Measurements from ENCODE around the gene PLPP3. TPM values are rescaled to one million over a fixed set of nuclear protein-coding genes. Genes with fewer than 3 reads are reported as not detected.

The PLPP3 gene
- total RNA-seq, 4 donors from 2014 or later = 29.0 to 80.0 (median 39.4) TPM

DNA sequence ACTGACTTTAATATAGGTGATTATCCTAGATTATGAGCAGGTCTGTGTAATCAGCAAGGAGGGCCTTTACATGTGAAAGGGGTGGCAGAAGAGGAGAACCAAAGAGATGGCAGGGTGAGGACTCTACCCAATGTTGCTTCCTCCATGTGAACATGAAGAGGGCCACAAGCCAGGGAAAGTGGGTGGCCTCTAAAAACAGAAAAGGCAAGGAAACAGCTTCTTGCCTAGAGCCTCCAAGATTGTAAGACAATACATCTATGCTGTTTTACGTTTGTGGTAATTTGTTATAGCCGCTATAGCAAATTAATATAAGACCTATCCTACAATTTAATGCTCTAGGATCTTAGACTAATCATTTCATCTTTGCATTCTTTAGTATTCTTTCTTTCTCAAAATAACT is 85.5 kb downstream of the PLPP3 start:
- H3K4me3 ChIP-seq = no peak overlapping the region
- no peak overlapping the region for H3K27ac ChIP-seq
- H3K36me3 ChIP-seq = peaks cover 22% of the 10 kb centered on the region
- DNase-seq (ENCODE audit: low spot score in 2 of 2) = no peak
- peaks cover 13% of the 10 kb centered on the region for H3K4me1 ChIP-seq
- TF ChIP-seq, protein P1, sequence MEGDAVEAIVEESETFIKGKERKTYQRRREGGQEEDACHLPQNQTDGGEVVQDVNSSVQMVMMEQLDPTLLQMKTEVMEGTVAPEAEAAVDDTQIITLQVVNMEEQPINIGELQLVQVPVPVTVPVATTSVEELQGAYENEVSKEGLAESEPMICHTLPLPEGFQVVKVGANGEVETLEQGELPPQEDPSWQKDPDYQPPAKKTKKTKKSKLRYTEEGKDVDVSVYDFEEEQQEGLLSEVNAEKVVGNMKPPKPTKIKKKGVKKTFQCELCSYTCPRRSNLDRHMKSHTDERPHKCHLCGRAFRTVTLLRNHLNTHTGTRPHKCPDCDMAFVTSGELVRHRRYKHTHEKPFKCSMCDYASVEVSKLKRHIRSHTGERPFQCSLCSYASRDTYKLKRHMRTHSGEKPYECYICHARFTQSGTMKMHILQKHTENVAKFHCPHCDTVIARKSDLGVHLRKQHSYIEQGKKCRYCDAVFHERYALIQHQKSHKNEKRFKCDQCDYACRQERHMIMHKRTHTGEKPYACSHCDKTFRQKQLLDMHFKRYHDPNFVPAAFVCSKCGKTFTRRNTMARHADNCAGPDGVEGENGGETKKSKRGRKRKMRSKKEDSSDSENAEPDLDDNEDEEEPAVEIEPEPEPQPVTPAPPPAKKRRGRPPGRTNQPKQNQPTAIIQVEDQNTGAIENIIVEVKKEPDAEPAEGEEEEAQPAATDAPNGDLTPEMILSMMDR (IDR thresholded peaks at IDR 0.05) = no peak
- H3K27me3 ChIP-seq = no peaks in the 10 kb centered on the region
- WGBS = 87% methylated on average over 2 of the region's 2 CpGs
- no peaks in the 10 kb centered on the region for H3K9me3 ChIP-seq

DNA sequence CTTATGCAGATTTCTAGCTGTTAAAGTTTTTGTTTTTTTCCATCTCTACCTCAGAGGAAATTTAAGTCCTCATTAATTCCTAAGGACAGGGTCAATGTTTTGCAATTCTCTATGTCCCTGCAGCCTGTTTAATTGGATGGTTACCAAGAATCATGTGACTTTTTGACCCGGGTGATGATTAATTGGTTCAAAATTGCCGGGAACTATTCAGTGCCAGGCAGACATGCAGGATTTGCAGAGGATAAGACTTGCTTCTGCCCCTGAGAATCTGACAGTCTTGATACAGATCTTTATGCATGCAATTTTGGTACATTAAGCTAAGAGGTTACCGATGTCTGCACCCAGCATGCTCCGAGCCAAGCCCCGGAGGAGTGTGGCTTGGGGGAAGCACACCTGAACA is 87.9 kb downstream of the PLPP3 start:
- TF ChIP-seq, protein P1 (IDR thresholded peaks at IDR 0.05) = no peak
- TF ChIP-seq POLR2A (IDR thresholded peaks at IDR 0.05) = no peak
- TF ChIP-seq EP300 (IDR thresholded peaks at IDR 0.05) = no peak
- TF ChIP-seq POLR2AphosphoS5 (IDR thresholded peaks at IDR 0.05) = no peak
- 29% methylated on average over 5 of the region's 5 CpGs for WGBS
- no peak overlapping the region for H3K27ac ChIP-seq
- no peak overlapping the region for H3K4me3 ChIP-seq
- DNase-seq (ENCODE audit: low spot score in 2 of 2) = no peak
- peaks cover 22% of the 10 kb centered on the region for H3K36me3 ChIP-seq
- peaks cover 13% of the 10 kb centered on the region for H3K4me1 ChIP-seq
- H3K27me3 ChIP-seq = no peaks in the 10 kb centered on the region
- no peaks in the 10 kb centered on the region for H3K9me3 ChIP-seq

DNA sequence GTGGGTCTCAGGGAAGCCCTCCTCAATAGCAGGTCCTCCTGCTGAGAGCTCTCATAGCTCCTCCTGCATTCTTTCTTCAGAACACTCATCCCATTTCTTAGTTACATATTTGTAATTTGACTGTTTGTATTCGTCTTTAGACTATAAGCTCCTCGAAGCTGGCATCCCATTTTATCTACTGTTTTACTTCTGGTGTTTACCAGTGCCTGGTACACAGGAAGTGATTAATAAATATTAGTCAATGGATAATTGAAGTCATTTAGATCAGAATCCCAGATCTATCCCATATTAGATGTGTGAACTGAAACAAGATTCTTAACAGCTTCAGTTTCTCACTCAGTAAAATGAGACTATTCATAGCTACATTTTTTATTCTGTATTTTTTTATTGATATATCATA is 88.7 kb downstream of the PLPP3 start:
- no peak overlapping the region for H3K27ac ChIP-seq
- no peak for DNase-seq (ENCODE audit: low spot score in 2 of 2)
- peaks cover 15% of the 10 kb centered on the region for H3K36me3 ChIP-seq
- no peaks in the 10 kb centered on the region for H3K27me3 ChIP-seq
- no peak overlapping the region for H3K4me3 ChIP-seq
- H3K4me1 ChIP-seq = peaks cover 13% of the 10 kb centered on the region
- H3K9me3 ChIP-seq = no peaks in the 10 kb centered on the region
- 60% methylated on average over 2 of the region's 2 CpGs for WGBS
- TF ChIP-seq, protein P1 (IDR thresholded peaks at IDR 0.05) = no peak
- TF ChIP-seq EP300 (IDR thresholded peaks at IDR 0.05) = no peak
- TF ChIP-seq POLR2AphosphoS5 (IDR thresholded peaks at IDR 0.05) = no peak
- TF ChIP-seq POLR2A (IDR thresholded peaks at IDR 0.05) = no peak

DNA sequence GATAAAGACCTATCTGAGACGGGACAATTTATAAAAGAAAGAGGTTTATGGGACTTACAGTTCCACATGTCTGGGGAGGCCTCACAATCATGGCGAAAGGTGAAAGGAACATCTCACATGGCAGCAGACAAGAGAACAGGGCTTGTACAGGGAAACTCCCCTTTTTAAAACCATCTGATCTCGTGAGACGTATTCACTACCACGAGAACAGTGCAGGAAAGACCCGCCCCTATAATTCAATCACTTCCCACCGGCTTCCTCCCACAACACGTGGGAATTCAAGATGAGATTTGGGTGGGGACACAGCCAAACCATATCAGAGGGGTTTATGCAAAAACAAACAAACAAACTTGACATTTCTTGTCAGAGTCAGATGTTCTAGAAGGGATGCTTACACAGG is 89.7 kb downstream of the PLPP3 start:
- no peak for DNase-seq (ENCODE audit: low spot score in 2 of 2)
- H3K27me3 ChIP-seq = no peaks in the 10 kb centered on the region
- WGBS = 70% methylated on average over 8 of the region's 8 CpGs
- peaks cover 9% of the 10 kb centered on the region for H3K36me3 ChIP-seq
- TF ChIP-seq, protein P1 (IDR thresholded peaks at IDR 0.05) = no peak
- TF ChIP-seq POLR2AphosphoS5 (IDR thresholded peaks at IDR 0.05) (no peak), POLR2A (IDR thresholded peaks at IDR 0.05) (no peak), EP300 (IDR thresholded peaks at IDR 0.05) (no peak)
- peaks cover 13% of the 10 kb centered on the region for H3K4me1 ChIP-seq
- no peak overlapping the region for H3K4me3 ChIP-seq
- no peaks in the 10 kb centered on the region for H3K9me3 ChIP-seq
- no peak overlapping the region for H3K27ac ChIP-seq

DNA sequence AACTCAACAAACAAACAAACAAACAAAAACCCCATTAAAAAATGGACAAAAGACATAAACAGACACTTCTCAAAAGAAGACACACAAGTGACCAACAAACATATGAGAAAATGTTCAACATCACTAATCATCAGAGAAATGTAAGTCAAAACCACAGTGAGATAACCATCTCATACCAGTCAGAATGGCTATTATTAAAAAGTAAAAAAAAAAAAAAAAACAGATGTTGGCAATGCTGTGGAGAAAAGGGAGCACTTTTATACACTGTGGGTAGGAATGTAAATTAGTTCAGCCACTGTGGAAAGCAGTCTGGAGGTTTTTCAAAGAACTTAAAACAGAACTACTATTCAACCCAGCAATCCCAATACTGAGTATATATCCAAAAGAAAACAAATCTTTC is 94.7 kb downstream of the PLPP3 start:
- Histone ChIP-seq H3K9me3 (no peaks in the 10 kb centered on the region), H3K36me3 (no peaks in the 10 kb centered on the region), H3K4me1 (no peaks in the 10 kb centered on the region), H3K27me3 (no peaks in the 10 kb centered on the region), H3K4me3 (no peak overlapping the region), H3K27ac (no peak overlapping the region)
- DNase-seq (ENCODE audit: low spot score in 2 of 2) = no peak
- TF ChIP-seq EP300 (IDR thresholded peaks at IDR 0.05) = no peak
- TF ChIP-seq, protein P1 (IDR thresholded peaks at IDR 0.05) = no peak
- no peak for TF ChIP-seq POLR2A (IDR thresholded peaks at IDR 0.05)
- TF ChIP-seq POLR2AphosphoS5 (IDR thresholded peaks at IDR 0.05) = no peak

Measured in suprapubic skin (tissue), 4 donors.